ENCODE measurements around the gene AFG1L. TPM values are rescaled to one million over a fixed set of nuclear protein-coding genes. Genes with fewer than 3 reads are reported as not detected.

The AFG1L gene
- polyA plus RNA-seq, 6 donors from 2014 or later: 2.6 to 6.8 (median 4.5) TPM

DNA sequence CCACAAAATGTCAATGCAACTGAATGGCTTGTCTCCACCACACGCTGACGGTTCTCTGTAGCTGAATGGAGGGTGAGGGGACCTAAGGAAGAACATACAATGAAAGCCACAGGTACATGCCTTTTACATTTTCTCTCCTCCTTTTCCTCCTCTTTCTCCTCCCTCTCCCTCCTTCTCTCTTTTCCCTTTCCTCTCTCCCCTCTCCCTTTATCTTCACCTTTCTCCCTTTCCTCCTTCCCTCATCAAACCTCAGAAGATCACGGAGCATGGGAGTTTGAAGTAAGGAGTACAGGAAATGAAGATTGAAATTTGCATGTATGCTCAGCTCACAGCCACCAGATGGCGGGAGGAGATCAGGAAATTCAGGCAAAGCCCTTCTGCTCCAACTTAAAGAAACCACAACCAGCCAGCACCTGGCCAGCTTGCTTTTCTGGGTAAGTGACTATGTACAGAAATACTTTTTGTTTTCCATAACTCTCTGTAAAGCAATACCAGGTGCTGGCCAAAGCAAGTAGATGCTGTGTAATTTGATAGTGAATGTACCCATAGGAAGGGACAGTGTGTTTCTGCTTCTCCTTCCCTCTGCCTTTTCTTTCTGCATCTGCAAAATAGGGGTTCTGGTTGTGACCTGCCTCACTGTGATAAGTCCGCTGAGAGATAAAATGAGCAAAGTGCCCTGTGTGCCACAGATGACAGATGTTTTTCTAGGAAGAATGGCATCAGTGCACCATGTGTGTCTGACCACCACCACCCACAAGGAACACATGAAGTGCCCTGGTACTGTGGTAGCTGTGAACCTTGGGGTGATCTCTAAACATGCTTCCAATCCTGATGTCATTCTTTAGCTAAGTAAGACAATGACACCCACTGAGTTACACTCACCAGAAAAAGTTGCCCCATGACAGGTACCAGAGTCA, 247.2 kb downstream of the AFG1L start:
- ATAC-seq (ENCODE audit: low read depth in 2 of 2) (peak; percentile 81 to 91), DNase-seq (peak; percentile 68)
- H3K27ac Mint-ChIP-seq: peak overlapping the region in 3 of 6 donors; percentile 5 to 58 (median 41)
- H3K27me3 Mint-ChIP-seq: peaks cover 6 to 15% (median 7%) of the 10 kb centered on the region in 3 donors
- peak overlapping the region in 2 of 8 donors; percentile 39 to 59 for H3K4me3 Mint-ChIP-seq
- H3K4me1 Mint-ChIP-seq: peaks cover 7 to 18% (median 15%) of the 10 kb centered on the region in 3 donors
- H3K36me3 Mint-ChIP-seq: no peaks in the 10 kb centered on the region
- peaks cover 0 to 9% (median 0%) of the 10 kb centered on the region in 7 donors for H3K9me3 Mint-ChIP-seq

DNA sequence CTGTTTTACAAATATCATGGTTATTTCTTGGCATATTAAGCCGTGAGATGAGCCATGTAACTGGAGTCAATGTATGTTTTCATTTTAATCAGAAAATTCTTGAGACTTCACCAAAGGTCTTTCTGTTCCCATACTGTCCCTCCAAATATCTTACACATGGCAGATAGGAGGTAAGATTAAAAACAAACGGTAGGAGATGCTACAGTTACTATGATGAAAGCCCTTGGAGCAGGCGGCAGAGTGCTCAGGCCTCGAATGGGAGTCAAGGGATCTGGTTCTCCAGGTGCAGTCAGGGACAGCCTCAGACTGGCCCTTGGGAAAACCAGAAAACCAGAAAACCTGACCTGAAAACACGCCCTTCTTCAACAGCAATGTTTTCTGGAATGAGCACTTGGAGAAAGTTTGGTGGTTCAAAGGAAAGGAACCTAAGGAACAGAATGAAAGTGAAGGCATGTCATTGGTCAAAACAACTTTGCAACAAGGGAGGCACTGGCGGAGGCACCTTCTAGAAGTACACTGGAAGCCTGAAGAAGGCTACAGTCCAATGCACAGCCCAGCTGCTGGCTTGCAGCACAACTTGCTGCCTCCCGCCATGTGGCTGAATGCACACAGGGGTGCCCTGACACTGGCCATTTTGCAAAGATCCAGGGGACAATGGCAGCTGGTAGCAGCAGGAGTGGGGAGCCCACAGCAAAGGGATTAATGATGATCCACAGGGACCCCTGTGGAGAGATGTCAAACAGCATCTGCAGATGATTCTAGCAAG, 248.5 kb downstream of the AFG1L start:
- Mint-ChIP-seq H3K9me3 (peaks cover 0 to 9% (median 0%) of the 10 kb centered on the region in 7 donors), H3K27ac (no peak overlapping the region), H3K27me3 (peaks cover 0 to 15% (median 6%) of the 10 kb centered on the region in 3 donors), H3K4me3 (no peak overlapping the region), H3K4me1 (peaks cover 7 to 18% (median 15%) of the 10 kb centered on the region in 3 donors), H3K36me3 (no peaks in the 10 kb centered on the region)
- DNase-seq (no peak), ATAC-seq (ENCODE audit: low read depth in 2 of 2) (no peak)

DNA sequence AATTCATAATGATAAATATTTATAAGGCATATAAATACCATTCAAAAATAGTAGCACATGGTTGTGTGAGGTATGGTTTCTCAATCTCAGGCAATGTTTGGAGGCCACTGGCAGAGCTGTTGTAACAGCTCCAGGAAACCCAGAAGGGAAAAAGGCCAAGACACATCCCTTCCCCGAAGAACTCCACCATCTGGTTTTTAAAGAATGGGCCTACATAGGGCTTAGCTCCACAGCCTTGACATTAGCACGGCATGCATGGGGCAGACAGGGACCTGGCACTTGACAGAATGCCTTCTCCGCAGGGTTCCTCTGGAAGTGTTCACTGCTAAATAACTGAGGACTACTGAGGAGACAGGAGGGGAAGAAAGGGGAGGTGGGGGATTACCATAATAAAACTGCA, 249.8 kb downstream of the AFG1L start:
- Mint-ChIP-seq H3K36me3 (no peaks in the 10 kb centered on the region), H3K4me1 (peaks cover 7 to 18% (median 15%) of the 10 kb centered on the region in 3 donors), H3K27me3 (peaks cover 0 to 15% (median 6%) of the 10 kb centered on the region in 3 donors), H3K4me3 (no peak overlapping the region), H3K9me3 (peaks cover 0 to 6% (median 0%) of the 10 kb centered on the region in 7 donors), H3K27ac (no peak overlapping the region)
- DNase-seq (no peak), ATAC-seq (ENCODE audit: low read depth in 2 of 2) (no peak)

DNA sequence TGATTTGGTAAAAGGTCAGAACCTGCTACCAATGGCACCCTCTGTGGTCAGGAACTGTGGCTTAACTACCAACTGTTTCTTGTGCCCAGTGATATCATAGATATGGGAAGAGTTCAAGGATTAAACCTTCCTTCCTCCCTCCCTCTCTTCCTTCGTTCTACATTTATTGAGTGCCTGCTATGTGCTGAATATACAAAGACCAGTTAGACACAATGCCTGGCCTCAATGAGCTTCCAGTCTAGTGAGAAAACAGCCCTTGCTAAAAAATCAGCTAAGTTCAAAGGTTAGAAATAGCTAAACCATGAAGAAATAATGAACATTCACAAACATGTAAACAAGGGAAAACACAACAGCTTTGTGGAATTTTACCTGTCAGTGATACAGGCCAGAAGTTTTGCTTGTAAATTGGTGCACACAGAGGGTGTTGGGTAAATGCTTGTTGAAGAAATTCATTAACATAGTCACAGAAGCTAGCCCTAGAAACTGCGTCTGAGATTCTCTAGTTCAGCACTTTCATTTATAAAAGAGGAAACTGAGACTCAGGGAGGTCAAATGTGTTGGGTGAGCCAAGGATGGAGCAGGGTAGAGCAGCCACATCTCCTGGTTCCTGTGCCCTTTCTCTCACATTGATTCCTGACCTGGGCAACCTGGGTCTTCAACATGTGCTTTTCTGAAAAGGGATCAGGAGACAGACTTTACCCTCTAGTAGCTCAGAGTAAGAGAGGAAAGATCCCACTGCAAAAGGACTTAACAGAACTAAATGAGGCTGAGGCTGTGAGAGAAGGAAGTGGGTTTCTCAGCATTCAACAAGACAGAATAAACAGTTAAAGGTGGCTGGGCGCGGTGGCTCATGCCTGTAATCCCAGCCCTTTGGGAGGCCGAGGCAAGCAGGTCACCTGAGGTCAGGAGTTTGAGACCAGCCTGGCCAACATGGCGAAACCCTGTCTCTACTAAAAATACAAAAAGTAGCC, 251.5 kb downstream of the AFG1L start:
- H3K4me1 Mint-ChIP-seq: peaks cover 7 to 18% (median 15%) of the 10 kb centered on the region in 3 donors
- H3K27ac Mint-ChIP-seq: no peak overlapping the region
- H3K9me3 Mint-ChIP-seq: no peaks in the 10 kb centered on the region
- no peak for DNase-seq
- H3K27me3 Mint-ChIP-seq: peaks cover 0 to 15% (median 6%) of the 10 kb centered on the region in 3 donors
- no peaks in the 10 kb centered on the region for H3K36me3 Mint-ChIP-seq
- no peak overlapping the region for H3K4me3 Mint-ChIP-seq
- no peak for ATAC-seq (ENCODE audit: low read depth in 2 of 2)

DNA sequence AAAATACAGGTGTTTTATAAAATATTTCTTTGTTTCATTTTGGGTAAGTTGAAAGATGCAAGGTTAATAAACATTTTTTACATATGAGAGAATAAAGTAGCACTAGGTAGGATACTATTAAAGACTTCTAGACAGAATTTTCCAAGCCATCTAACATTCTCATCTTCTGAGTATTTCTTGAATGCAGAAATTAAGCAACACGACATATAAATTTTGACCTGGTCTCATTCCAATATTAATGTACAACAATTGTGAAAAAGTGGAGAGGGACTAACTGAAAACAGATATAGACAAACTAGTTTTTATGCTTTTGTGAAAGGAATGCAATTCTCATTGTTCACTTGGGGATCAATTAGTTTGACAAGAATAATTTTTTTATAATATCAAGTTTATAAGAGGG, 254.4 kb downstream of the AFG1L start:
- DNase-seq (no peak), ATAC-seq (ENCODE audit: low read depth in 2 of 2) (no peak)
- H3K4me1 Mint-ChIP-seq: peaks cover 0 to 15% (median 9%) of the 10 kb centered on the region in 3 donors
- H3K4me3 Mint-ChIP-seq: no peak overlapping the region
- H3K36me3 Mint-ChIP-seq: peaks cover 0 to 3% of the 10 kb centered on the region in 2 donors
- no peak overlapping the region for H3K27ac Mint-ChIP-seq
- H3K27me3 Mint-ChIP-seq: peaks cover 0 to 6% (median 0%) of the 10 kb centered on the region in 3 donors
- no peaks in the 10 kb centered on the region for H3K9me3 Mint-ChIP-seq

DNA sequence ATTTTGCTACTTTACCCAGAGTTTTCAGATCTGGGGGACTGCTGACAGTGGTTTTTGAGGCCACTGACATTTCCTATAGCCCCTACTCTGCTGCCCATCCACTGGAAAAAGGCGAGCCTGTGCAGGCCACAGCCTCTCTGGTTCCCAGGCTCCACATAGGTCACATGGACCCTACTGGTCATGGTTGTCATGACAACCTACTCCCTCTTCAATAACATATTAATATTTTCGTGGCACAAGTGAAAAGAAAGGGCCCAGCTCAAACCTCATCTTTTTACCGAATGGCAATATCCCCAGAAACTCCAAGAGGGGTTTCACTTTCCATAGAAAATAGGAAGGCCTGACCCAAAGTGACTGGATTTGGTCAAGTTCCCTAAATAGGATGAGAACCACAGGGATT, 254.9 kb downstream of the AFG1L start:
- DNase-seq (no peak), ATAC-seq (ENCODE audit: low read depth in 2 of 2) (no peak)
- Mint-ChIP-seq H3K9me3 (no peaks in the 10 kb centered on the region), H3K36me3 (peaks cover 0 to 3% of the 10 kb centered on the region in 2 donors), H3K4me3 (no peak overlapping the region), H3K27me3 (peaks cover 0 to 6% (median 0%) of the 10 kb centered on the region in 3 donors), H3K4me1 (peaks cover 0 to 15% (median 9%) of the 10 kb centered on the region in 3 donors), H3K27ac (no peak overlapping the region)

DNA sequence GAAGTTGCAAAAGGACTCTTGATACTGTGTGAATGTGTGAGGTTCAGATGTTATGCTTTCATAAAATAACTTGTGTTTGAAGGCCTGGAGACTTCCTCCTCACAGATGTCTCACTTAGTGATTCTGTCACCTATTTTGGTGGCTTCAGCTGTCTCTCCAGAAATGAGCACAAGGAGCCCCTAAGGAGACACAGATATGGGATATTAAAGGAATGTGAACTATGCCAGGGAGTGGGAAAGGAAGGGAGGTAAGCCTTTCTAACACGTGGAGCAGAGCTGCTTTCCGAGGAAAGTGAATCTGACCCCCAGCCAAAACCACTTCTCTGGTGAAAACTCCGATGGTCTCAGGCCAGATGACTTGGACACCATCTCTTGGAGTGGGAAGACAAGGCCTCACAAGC, 255.4 kb downstream of the AFG1L start:
- Mint-ChIP-seq H3K4me3 (no peak overlapping the region), H3K27me3 (peaks cover 2 to 6% (median 3%) of the 10 kb centered on the region in 3 donors), H3K9me3 (no peaks in the 10 kb centered on the region), H3K36me3 (peaks cover 0 to 3% of the 10 kb centered on the region in 2 donors), H3K4me1 (peaks cover 0 to 15% (median 9%) of the 10 kb centered on the region in 3 donors), H3K27ac (peak overlapping the region in 1 of 6 donors; percentile 54)
- DNase-seq: no peak
- ATAC-seq (ENCODE audit: low read depth in 2 of 2): no peak

DNA sequence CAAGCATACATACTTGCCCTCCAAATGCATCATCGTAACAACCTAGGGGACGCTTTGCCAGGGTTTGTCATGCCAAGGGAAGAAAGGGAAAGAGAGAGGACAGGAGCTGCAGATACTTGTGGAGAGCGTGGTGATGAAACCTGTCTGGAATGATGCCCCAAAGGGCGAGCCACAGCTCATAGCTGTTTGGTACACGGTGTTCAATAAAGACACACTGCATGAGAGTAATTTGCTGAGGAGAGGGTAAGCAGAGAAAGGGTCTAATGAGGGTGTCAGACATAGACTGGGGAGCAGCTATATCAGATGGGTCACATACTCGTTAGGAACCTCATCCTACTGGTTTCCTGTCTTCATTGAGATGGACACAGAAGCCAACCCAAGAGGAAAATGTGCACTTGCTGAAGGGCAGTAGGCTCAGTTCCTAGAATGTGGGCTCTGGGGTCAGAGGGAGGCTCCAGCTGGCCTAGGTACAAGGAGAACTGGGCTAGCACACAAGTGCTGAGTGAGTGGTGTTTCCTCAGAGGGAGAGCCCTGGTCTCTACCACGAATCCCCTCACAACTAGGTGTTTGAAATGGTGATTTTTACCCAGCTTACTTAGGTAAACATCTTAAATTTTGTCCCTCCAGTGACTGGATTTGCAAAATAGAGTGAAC, 260.7 kb downstream of the AFG1L start:
- DNase-seq (no peak), ATAC-seq (ENCODE audit: low read depth in 2 of 2) (no peak)
- H3K27ac Mint-ChIP-seq: no peak overlapping the region
- peak overlapping the region in 1 of 8 donors; percentile 100 for H3K4me3 Mint-ChIP-seq
- H3K4me1 Mint-ChIP-seq: peaks cover 4 to 16% (median 11%) of the 10 kb centered on the region in 3 donors
- H3K36me3 Mint-ChIP-seq: peaks cover 0 to 3% of the 10 kb centered on the region in 2 donors
- peaks cover 7 to 15% (median 13%) of the 10 kb centered on the region in 3 donors for H3K27me3 Mint-ChIP-seq
- no peaks in the 10 kb centered on the region for H3K9me3 Mint-ChIP-seq

DNA sequence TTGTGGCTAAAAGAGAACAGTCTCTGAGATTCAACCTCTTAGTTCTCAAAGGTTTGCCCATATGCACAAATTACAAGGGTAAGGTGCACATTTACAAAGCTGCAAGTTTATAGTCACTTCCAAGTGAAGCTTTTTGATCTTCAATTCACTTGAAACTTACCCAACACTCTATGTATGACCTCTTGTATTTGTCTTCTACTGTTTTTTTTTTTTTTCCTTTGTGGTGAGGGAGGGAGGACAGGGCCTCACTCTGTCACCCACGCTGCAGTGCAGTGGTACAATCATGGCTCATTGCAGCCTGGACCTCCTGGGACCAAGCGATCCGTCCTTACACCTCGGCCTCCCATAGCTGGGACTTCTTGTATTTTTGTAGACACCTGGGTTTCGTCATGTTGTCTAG, 261.4 kb downstream of the AFG1L start:
- no peak for ATAC-seq (ENCODE audit: low read depth in 2 of 2)
- H3K36me3 Mint-ChIP-seq: peaks cover 0 to 3% of the 10 kb centered on the region in 2 donors
- DNase-seq: no peak
- H3K27ac Mint-ChIP-seq: peak overlapping the region in 1 of 6 donors; percentile 70
- peak overlapping the region in 5 of 8 donors; percentile 38 to 100 (median 85) for H3K4me3 Mint-ChIP-seq
- no peaks in the 10 kb centered on the region for H3K9me3 Mint-ChIP-seq
- peaks cover 7 to 15% (median 13%) of the 10 kb centered on the region in 3 donors for H3K27me3 Mint-ChIP-seq
- H3K4me1 Mint-ChIP-seq: peaks cover 4 to 16% (median 11%) of the 10 kb centered on the region in 3 donors

DNA sequence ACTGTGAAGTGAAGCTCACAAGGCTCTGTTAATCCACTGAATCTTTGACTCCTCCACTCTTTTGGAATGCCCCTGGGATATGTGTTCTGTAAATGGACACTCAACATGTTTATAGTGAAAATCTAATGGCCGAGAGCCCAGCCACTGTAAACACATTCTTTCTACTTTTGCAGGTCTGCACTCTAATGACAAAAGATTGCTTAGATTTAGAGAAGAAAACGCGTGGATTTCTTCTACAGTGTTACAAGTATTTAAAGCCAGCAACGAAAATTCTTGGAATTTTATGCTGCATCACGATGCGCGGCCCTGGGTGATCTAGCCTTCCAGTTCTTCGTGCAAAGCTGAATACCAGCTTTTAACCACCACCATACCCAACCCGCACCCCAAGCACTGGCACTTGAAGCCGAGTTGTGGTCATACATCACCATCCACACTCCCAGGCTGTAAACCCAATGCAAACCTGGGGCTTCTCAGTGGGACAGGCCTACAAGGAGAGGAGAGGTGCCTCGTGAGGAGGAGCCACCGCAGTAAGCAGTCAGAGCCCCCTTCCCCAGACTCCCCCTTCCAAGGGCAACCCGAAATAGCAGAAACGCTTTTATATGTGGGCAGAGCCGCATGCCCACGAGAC, 262.1 kb downstream of the AFG1L start:
- ATAC-seq (ENCODE audit: low read depth in 2 of 2) (no peak), DNase-seq (no peak)
- H3K9me3 Mint-ChIP-seq: no peaks in the 10 kb centered on the region
- H3K4me3 Mint-ChIP-seq: peak overlapping the region; percentile 82 to 100 (median 96)
- H3K27me3 Mint-ChIP-seq: peaks cover 7 to 15% (median 13%) of the 10 kb centered on the region in 3 donors
- H3K27ac Mint-ChIP-seq: peak overlapping the region; percentile 73 to 99 (median 88)
- H3K36me3 Mint-ChIP-seq: peaks cover 0 to 3% of the 10 kb centered on the region in 2 donors
- peaks cover 7 to 20% (median 12%) of the 10 kb centered on the region in 3 donors for H3K4me1 Mint-ChIP-seq

DNA sequence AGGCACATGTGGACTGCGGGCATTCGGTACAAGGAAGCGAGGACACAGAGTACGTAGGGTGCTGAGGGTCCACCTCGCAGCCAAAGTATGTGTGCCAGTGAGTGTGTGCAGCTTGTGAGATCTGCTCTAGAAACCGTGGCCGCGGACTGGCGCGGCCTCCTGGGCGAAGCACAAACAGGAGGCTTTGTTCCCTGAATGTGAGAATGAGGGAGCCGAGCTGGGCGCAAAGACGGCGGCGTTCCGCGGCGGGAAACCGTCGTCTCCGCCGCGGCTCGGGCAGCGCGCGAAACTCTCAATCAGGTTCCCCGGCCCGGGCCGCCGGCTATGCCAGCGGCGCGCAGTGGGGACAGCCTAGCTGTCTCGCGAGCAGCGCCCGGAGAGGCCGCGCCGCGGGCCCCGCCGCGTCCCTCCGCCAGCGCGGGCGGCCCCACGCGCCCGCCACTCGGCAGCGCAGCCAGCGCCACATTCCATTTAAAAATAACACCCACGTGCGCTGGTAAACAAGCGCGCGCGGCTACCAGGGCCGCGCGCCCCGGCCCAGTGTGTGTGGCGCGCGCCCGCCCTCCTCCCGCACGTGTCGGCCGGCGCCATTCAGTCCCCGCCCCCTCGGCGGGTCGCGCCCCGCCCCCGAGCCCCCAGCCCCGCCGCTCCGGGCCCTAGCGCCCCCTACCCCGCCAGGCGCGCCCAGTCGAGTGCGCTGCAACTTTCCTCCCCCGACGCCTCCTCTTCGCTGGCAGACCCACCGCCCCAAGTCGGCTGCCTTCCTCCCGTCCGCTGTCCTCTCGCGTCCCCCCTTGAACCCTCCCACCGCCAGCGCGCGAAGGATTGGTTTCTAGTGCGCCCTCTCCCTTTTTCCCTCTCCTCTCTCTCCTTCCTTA, 262.9 kb downstream of the AFG1L start:
- Mint-ChIP-seq H3K9me3 (no peaks in the 10 kb centered on the region), H3K27ac (peak overlapping the region; percentile 99 to 100 (median 100)), H3K27me3 (peaks cover 7 to 15% (median 13%) of the 10 kb centered on the region in 3 donors), H3K4me3 (peak overlapping the region; percentile 82 to 100 (median 98)), H3K4me1 (peaks cover 15 to 25% (median 17%) of the 10 kb centered on the region in 3 donors), H3K36me3 (peaks cover 0 to 3% of the 10 kb centered on the region in 2 donors)
- peak; percentile 75 for DNase-seq
- ATAC-seq (ENCODE audit: low read depth in 2 of 2): peak; percentile 32 to 43
